ENCODE data around the gene ANO4. TPM values are rescaled to one million over a fixed set of nuclear protein-coding genes. Genes with fewer than 3 reads are reported as not detected.

The ANO4 gene
- total and polyA plus RNA-seq, 4 donors: 0.10 to 1.9 (median 0.86) TPM

- no peaks in the 10 kb centered on the region for H3K4me1 ChIP-seq (ENCODE audit: control insufficient read depth in 5 of 5, insufficient read depth in 5 of 5, low read length in 5 of 5)
- no peak for DNase-seq
- no peak overlapping the region for H3K9ac ChIP-seq (ENCODE audit: insufficient read depth in 1 of 2, low read length in 2 of 2)
- no peak overlapping the region for H3K4me3 ChIP-seq
- no peaks in the 10 kb centered on the region for H3K27me3 ChIP-seq (ENCODE audit: control insufficient read depth in 3 of 3, insufficient read depth in 3 of 3, low read length in 2 of 3)
- WGBS, 2 donors: 70 to 92% methylated on average over 4 of the region's 4 CpGs
- H3K9me3 ChIP-seq (ENCODE audit: control insufficient read depth in 4 of 4, insufficient read depth in 3 of 4, low read length in 3 of 4): no peaks in the 10 kb centered on the region
- no peak for ATAC-seq (ENCODE audit: insufficient read depth, low FRiP score)
- H3K27ac ChIP-seq (ENCODE audit: low read depth in 1 of 2, low read length in 1 of 2): no peak overlapping the region
- no peaks in the 10 kb centered on the region for H3K36me3 ChIP-seq (ENCODE audit: control insufficient read depth in 4 of 4, insufficient read depth in 4 of 4, low read length in 4 of 4)
- TF ChIP-seq CTCF (IDR thresholded peaks at IDR 0.05; ENCODE audit: control extremely low read depth, extremely low read depth): no peak
Measured at GRCh38 chr12:100970894-100971293, 176.3 kb downstream of the ANO4 start.

GRCh38 chr12:100972121-100972520 is 177.5 kb downstream of the ANO4 start:
- H3K9ac ChIP-seq (ENCODE audit: insufficient read depth in 1 of 2, low read length in 2 of 2): no peak overlapping the region
- no peaks in the 10 kb centered on the region for H3K4me1 ChIP-seq (ENCODE audit: control insufficient read depth in 5 of 5, insufficient read depth in 5 of 5, low read length in 5 of 5)
- DNase-seq (no peak), ATAC-seq (ENCODE audit: insufficient read depth, low FRiP score) (no peak)
- H3K4me3 ChIP-seq: no peak overlapping the region
- no peaks in the 10 kb centered on the region for H3K36me3 ChIP-seq (ENCODE audit: control insufficient read depth in 4 of 4, insufficient read depth in 4 of 4, low read length in 4 of 4)
- H3K9me3 ChIP-seq (ENCODE audit: control insufficient read depth in 4 of 4, insufficient read depth in 3 of 4, low read length in 3 of 4): no peaks in the 10 kb centered on the region
- WGBS, 2 donors: 86 to 88% methylated on average over 2 of the region's 2 CpGs
- no peaks in the 10 kb centered on the region for H3K27me3 ChIP-seq (ENCODE audit: control insufficient read depth in 3 of 3, insufficient read depth in 3 of 3, low read length in 2 of 3)
- no peak overlapping the region for H3K27ac ChIP-seq (ENCODE audit: low read depth in 1 of 2, low read length in 1 of 2)
- no peak for TF ChIP-seq CTCF (IDR thresholded peaks at IDR 0.05; ENCODE audit: control extremely low read depth, extremely low read depth)

GRCh38 chr12:100974341-100974740 is 179.8 kb downstream of the ANO4 start:
- Histone ChIP-seq H3K36me3 (ENCODE audit: control insufficient read depth in 4 of 4, insufficient read depth in 4 of 4, low read length in 4 of 4) (no peaks in the 10 kb centered on the region), H3K27ac (ENCODE audit: low read depth in 1 of 2, low read length in 1 of 2) (no peak overlapping the region), H3K9ac (ENCODE audit: insufficient read depth in 1 of 2, low read length in 2 of 2) (no peak overlapping the region), H3K4me3 (no peak overlapping the region), H3K9me3 (ENCODE audit: control insufficient read depth in 4 of 4, insufficient read depth in 3 of 4, low read length in 3 of 4) (no peaks in the 10 kb centered on the region), H3K4me1 (ENCODE audit: control insufficient read depth in 5 of 5, insufficient read depth in 5 of 5, low read length in 5 of 5) (no peaks in the 10 kb centered on the region), H3K27me3 (ENCODE audit: control insufficient read depth in 3 of 3, insufficient read depth in 3 of 3, low read length in 2 of 3) (no peaks in the 10 kb centered on the region)
- 76 to 87% methylated on average over 3 of the region's 3 CpGs for whole genome bisulfite sequencing, 2 donors
- TF ChIP-seq CTCF (IDR thresholded peaks at IDR 0.05; ENCODE audit: control extremely low read depth, extremely low read depth): no peak
- ATAC-seq (ENCODE audit: insufficient read depth, low FRiP score): no peak
- DNase-seq: no peak

GRCh38 chr12:100974747-100975146 is 180.2 kb downstream of the ANO4 start:
- ATAC-seq (ENCODE audit: insufficient read depth, low FRiP score) (no peak), DNase-seq (no peak)
- H3K4me1 ChIP-seq (ENCODE audit: control insufficient read depth in 5 of 5, insufficient read depth in 5 of 5, low read length in 5 of 5): no peaks in the 10 kb centered on the region
- no peak overlapping the region for H3K27ac ChIP-seq (ENCODE audit: low read depth in 1 of 2, low read length in 1 of 2)
- H3K36me3 ChIP-seq (ENCODE audit: control insufficient read depth in 4 of 4, insufficient read depth in 4 of 4, low read length in 4 of 4): no peaks in the 10 kb centered on the region
- H3K4me3 ChIP-seq: no peak overlapping the region
- H3K9ac ChIP-seq (ENCODE audit: insufficient read depth in 1 of 2, low read length in 2 of 2): no peak overlapping the region
- H3K27me3 ChIP-seq (ENCODE audit: control insufficient read depth in 3 of 3, insufficient read depth in 3 of 3, low read length in 2 of 3): no peaks in the 10 kb centered on the region
- 80 to 82% methylated on average over 9 of the region's 9 CpGs for WGBS, 2 donors
- no peaks in the 10 kb centered on the region for H3K9me3 ChIP-seq (ENCODE audit: control insufficient read depth in 4 of 4, insufficient read depth in 3 of 4, low read length in 3 of 4)
- no peak for TF ChIP-seq CTCF (IDR thresholded peaks at IDR 0.05; ENCODE audit: control extremely low read depth, extremely low read depth)

Measured in lung (tissue), 12 donors.